Lower leg skin (tissue), 4 donors: ENCODE data around the gene BLTP2. TPM values are rescaled to one million over a fixed set of nuclear protein-coding genes. Genes with fewer than 3 reads are reported as not detected.

Experiments
- DNase-seq, 2 donors: peaks; one replicate each; pipeline ENCODE4 v3.0.0-alpha.2; 2019; ENCODE audit warnings: low spot score in 2 of 2
- H3K4me3 ChIP-seq: fragments of 200-600 bp; sonication (generic); 2 replicates; pipeline ENCODE4 v1.5.1; 2017; ENCODE audit warnings: mild to moderate bottlenecking, low read depth; ENCODE audit not compliant: poor library complexity, severe bottlenecking
- CTCF ChIP-seq, 3 donors: fragments of 450-650 bp; IDR thresholded peaks; one replicate each; pipeline ENCODE4 v1.5.1; 2016; ENCODE audit warnings: antibody characterized with exemption in 3 of 3, mild to moderate bottlenecking in 3 of 3, moderate library complexity in 2 of 3
- POLR2A ChIP-seq, 2 donors: fragments of 450-650 bp; IDR thresholded peaks; one replicate each; pipeline ENCODE4 v1.6.1; 2016 to 2017; ENCODE audit warnings: antibody characterized with exemption in 2 of 2, mild to moderate bottlenecking in 1 of 2, moderate library complexity in 1 of 2
- WGBS, 2 donors: methylation state at CpG; one replicate each; pipeline ENCODE4 v1.1.5; 2018; 5-methylcytosine and 5-hydroxymethylcytosine counted together
- intact Hi-C: fragments of 100-400 bp; cut with DNase I; formaldehyde crosslinking; loops from one replicate; pipeline ENCODE4 v1.15.0; 2023; ENCODE audit warnings: low total_unique reads
- total RNA-seq, 4 donors: library from RNA; depleted of rRNA; stranded (reverse); fragments of >200 nt; gene quantifications; one replicate each; pipeline ENCODE4 v1.1.0, GENCODE V29; 2016

BLTP2 gene
- total RNA-seq, 4 donors from 2014 or later: 51.0 to 93.7 (median 83.7) TPM

DNA sequence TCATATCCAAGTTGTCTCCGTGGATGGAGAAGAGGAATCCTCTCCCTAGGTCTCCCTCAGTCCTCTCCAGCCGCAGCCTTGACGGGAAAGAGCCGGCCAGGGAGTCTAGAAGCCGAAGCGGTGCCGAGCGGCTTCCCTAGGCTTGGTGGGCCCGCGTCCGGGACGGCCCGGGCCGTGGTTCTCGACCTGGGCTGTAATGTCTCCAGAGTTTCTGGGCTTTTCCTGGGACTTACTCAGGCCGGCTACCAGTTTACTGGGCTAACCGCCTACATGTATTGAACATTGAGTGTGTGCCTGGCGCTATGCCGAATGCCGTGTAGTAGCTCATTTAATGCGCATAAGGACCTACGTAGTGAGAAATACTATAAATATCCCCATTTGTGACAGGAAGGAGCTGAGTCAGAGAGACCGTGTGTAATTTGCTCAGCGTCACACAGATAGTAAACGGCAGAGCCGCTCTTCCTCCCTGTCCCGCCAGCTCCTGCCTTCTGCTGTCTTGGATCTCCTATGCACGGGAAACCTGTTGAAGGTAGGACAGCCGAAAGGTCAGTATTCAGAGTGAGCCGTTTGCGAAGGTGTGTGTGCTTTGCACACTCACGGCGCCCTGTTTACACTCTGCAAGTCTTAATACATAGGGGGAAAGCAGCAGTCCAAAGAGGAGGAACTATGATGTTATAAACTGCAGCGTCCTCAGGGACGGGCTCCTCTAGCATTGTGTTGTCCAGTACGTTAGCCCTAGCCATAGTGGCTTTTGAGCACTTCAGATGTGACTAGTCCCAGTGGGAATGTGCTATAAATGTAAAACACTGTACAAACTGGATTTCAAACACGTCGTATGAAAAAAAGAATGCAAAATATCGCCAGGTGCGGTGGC, 45.4 kb downstream of the BLTP2 start:
- TF ChIP-seq POLR2A (IDR thresholded peaks at IDR 0.05) (no peak), CTCF (IDR thresholded peaks at IDR 0.05) (no peak)
- intact Hi-C loops: no loop called here
- peak; percentile 43 to 88 for DNase-seq
- 4 to 6% methylated on average over 40 of the region's 40 CpGs for WGBS, 2 donors
- peak overlapping the region; percentile 25 for H3K4me3 ChIP-seq

GRCh38 chr17:28598799-28599310, 46.1 kb downstream of the BLTP2 start, which contains the start of gene SPAG5:
Gene SPAG5 (minus strand): TSS chr17:28599025. CDS start chr17:28598946, 79 bp downstream.
- H3K4me3 ChIP-seq: peak within 1 kb of the TSS; percentile 41
- peak; percentile 91 to 99 for DNase-seq
- intact Hi-C loops: no loop called here
- 0 to 1% methylated on average over 21 to 38 of the region's 44 CpGs for WGBS, 2 donors
- TF ChIP-seq CTCF (IDR thresholded peaks at IDR 0.05) (no peak), POLR2A (IDR thresholded peaks at IDR 0.05) (peak in 1 of 2 donors; percentile 73)

DNA sequence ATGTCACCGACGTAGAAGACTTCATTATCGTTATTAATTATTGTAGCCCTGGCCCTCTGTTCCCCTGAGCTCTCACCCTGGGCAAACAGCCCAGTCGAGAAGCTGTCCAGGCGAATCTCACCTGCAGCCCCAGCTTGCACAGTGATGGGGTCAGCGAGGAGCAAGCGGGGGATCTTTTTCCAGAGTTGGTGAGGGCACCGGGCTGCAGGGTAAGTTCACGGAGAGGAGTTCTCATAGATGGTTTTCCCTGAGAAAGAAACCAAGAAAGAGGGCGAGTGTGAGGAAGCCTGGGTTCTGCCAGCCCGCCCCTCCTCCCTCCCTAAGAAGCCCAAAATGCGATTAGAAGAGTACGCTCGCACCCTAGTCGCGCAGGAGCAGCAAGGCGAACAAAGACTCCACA, 46.6 kb downstream of the BLTP2 start:
- WGBS, 2 donors: 1 to 4% methylated on average over 17 of the region's 17 CpGs
- intact Hi-C loops: no loop called here
- TF ChIP-seq POLR2A (IDR thresholded peaks at IDR 0.05): no peak
- no peak for TF ChIP-seq CTCF (IDR thresholded peaks at IDR 0.05)
- peak overlapping the region; percentile 41 for H3K4me3 ChIP-seq
- no peak for DNase-seq

DNA sequence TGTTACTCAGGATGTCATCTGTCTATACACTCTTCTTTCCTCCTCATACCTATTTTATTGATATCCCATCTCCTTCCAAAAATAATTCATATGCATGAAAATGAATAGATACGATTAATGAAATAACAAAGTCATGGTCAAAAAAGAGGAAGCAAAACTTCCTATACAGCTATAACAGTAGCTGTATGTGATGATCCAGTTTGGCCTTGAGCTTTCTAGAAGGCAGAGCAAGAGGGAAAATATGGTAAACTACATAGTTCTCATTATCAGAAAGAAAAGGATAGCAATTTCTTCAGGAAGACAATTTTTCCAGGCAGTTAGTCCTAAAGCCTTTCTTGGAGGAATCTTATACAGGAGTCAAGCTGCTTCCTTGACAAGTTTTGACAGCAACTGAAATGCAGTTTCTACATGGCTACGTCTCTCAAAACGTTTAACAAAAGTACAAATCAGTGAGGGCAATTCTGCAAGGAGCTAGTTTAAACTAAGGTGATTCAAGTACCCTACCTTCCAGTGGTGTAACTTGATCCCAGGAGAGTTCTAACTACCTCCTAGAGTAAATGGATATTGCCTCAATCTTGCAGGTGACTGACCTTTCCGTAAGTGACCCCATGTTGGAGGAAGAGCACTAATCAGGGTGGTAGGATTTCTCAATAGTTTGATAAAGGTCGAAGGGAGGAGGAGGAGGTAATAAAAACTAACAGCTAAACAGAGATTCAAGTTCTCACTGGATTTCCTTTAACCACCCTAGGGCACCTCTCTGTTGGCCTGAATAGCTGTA, 47.2 kb downstream of the BLTP2 start:
- no peak for DNase-seq
- TF ChIP-seq POLR2A (IDR thresholded peaks at IDR 0.05): no peak
- no peak for TF ChIP-seq CTCF (IDR thresholded peaks at IDR 0.05)
- intact Hi-C loops: no loop called here
- H3K4me3 ChIP-seq: peak overlapping the region; percentile 41
- 34 to 44% methylated on average over 5 of the region's 5 CpGs for WGBS, 2 donors

Other genes starting within 250 kb of the BLTP2 start
- 10 to 100 TPM in 1 of 4 donors, 1 to 10 TPM in 2, under 1 TPM in 1; 0.89 to 11.5 (median 4.5) TPM for gene SLC46A1, start 238.9 kb downstream of the BLTP2 start, total RNA-seq
- 10 to 100 TPM in 2 of 4 donors, 1 to 10 TPM in 2; 1.2 to 13.2 (median 9.8) TPM for gene SLC13A2, start 171.5 kb downstream of the BLTP2 start, total RNA-seq
- 10 to 100 TPM; 28.9 to 65.0 (median 45.4) TPM for gene FOXN1, start 138.8 kb downstream of the BLTP2 start, total RNA-seq
- 10 to 100 TPM; 41.2 to 41.6 (median 41.4) TPM for gene UNC119, start 92.5 kb downstream of the BLTP2 start, total RNA-seq
- gene PIGS, start 73.6 kb downstream of the BLTP2 start, total RNA-seq: 10 to 100 TPM; 57.6 to 84.0 (median 75.1) TPM
- 100 to 1,000 TPM; 109 to 186 (median 138) TPM for gene ALDOC, start 68.3 kb downstream of the BLTP2 start, total RNA-seq
- gene SPAG5, start 46.1 kb downstream of the BLTP2 start, total RNA-seq: 10 to 100 TPM in 1 of 4 donors, 1 to 10 TPM in 3; 4.0 to 12.4 (median 7.7) TPM
- 1 to 10 TPM; 6.7 to 8.7 (median 6.9) TPM for gene RSKR, start 31.0 kb downstream of the BLTP2 start, total RNA-seq
- 10 to 100 TPM; 36.6 to 47.4 (median 38.0) TPM for gene SDF2, start 16.7 kb upstream of the BLTP2 start, total RNA-seq
- 10 to 100 TPM; 47.2 to 86.7 (median 71.3) TPM for gene SUPT6H, start 17.0 kb upstream of the BLTP2 start, total RNA-seq
- 1 to 10 TPM in 3 of 4 donors, not detected in 1; 1.0 to 3.7 (median 3.3) TPM for gene PROCA1, start 66.7 kb upstream of the BLTP2 start, total RNA-seq
- gene RAB34, start 72.7 kb upstream of the BLTP2 start, total RNA-seq: 100 to 1,000 TPM in 2 of 4 donors, 10 to 100 TPM in 2; 76.6 to 138 (median 103) TPM
- 100 to 1,000 TPM; 538 to 966 (median 735) TPM for gene RPL23A, start 74.8 kb upstream of the BLTP2 start, total RNA-seq
- 10 to 100 TPM in 3 of 4 donors, 1 to 10 TPM in 1; 9.4 to 33.6 (median 23.5) TPM for gene TLCD1, start 81.1 kb upstream of the BLTP2 start, total RNA-seq
- gene NEK8, start 83.6 kb upstream of the BLTP2 start, total RNA-seq: 1 to 10 TPM; 2.1 to 9.5 (median 4.4) TPM
- 10 to 100 TPM; 11.0 to 30.9 (median 21.8) TPM for gene TRAF4, start 98.9 kb upstream of the BLTP2 start, total RNA-seq
- gene FAM222B, start 197.6 kb upstream of the BLTP2 start, total RNA-seq: 10 to 100 TPM; 10.7 to 18.0 (median 12.0) TPM
- 10 to 100 TPM; 39.4 to 45.2 (median 41.6) TPM for gene ERAL1, start 209.9 kb upstream of the BLTP2 start, total RNA-seq